ENCODE measurements around the gene LMAN1L.
"Not testable (repeated sequence)": the region's sequence is repeated elsewhere in the genome, so short reads cannot be mapped to it uniquely, and the experiment has no call there.

LMAN1L gene

DNA sequence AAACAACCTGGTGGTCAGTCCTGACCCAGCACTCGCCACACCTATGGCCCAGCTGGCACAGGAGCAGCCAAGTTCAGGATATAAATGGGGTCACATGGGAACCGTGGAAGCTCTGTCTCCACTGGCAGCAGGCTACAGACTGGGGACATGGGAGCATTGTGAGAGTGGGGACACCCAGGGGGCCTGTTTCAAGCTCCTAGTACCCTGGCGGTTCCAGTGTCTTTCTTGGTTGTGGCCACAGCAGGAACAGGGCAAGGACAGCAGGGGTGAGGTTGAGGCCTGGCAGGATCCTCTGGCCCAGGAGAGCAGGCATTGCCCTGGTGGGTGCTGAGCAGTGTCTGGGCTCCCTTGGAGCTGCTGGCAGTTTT is 28.8 kb upstream of the LMAN1L start:
- no peak overlapping the region for H3K9ac ChIP-seq (ENCODE audit: low read depth, low read length)
- peaks cover 30% of the 10 kb centered on the region for H3K4me1 ChIP-seq (ENCODE audit: insufficient read depth, low read length)
- H3K4me3 ChIP-seq (ENCODE audit: low read length) = peak overlapping the region; percentile 82; the same call in 1 of the 2 replicates
- 87% methylated on average over 3 of the region's 3 CpGs for WGBS
- no peaks in the 10 kb centered on the region for H3K9me3 ChIP-seq (ENCODE audit: insufficient read depth, low read depth, low read length)
- H3K27ac ChIP-seq (ENCODE audit: low read depth, low read length) = no peak overlapping the region
- no peaks in the 10 kb centered on the region for H3K36me3 ChIP-seq (ENCODE audit: insufficient read depth, low read length)
- H3K27me3 ChIP-seq (ENCODE audit: insufficient read depth, low read length) = peaks cover 22% of the 10 kb centered on the region

DNA sequence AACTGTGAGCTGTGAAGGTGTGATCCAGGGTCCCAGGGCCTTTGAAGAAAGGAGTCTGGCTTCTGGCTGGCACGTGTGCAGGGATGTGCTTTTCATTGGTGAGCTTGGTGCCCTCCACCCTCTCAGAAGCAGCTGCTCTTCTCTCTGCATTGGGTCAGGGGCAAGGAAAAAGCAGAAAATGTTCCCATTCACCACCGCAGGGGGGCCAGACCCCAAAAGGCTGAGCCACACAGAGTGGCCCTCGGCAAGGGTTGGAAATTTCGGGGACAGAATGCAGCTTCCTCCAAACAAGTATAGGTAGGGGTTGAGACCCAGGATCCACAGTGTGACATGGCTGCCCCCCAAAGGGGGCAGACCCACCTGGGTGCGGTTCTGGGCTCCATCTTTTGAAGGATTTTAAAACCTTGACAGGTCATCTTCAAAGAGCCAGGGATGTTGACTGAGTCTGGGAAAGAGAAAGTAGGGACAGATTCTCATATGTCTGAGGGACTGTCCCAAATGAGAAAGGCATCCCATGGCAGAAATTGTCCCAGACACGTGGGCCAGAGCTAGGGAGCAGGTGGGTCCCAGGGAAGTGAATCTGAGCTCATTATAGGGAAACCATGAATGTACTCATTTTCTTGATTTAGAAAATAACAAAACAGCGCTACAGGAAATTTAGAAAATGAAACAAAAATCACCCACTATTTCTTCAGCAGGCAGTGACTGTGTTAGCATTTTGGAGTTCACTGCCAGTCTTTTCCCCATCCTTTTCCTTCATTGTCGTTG is 28.0 kb upstream of the LMAN1L start:
- H3K36me3 ChIP-seq (ENCODE audit: insufficient read depth, low read length) = no peaks in the 10 kb centered on the region
- H3K9me3 ChIP-seq (ENCODE audit: insufficient read depth, low read depth, low read length) = no peaks in the 10 kb centered on the region
- H3K27ac ChIP-seq (ENCODE audit: low read depth, low read length) = no peak overlapping the region
- WGBS = 85% methylated on average over 8 of the region's 8 CpGs
- no peak overlapping the region for H3K9ac ChIP-seq (ENCODE audit: low read depth, low read length)
- peaks cover 38% of the 10 kb centered on the region for H3K4me1 ChIP-seq (ENCODE audit: insufficient read depth, low read length)
- no peak overlapping the region for H3K4me3 ChIP-seq (ENCODE audit: low read length)
- peaks cover 22% of the 10 kb centered on the region for H3K27me3 ChIP-seq (ENCODE audit: insufficient read depth, low read length)

DNA sequence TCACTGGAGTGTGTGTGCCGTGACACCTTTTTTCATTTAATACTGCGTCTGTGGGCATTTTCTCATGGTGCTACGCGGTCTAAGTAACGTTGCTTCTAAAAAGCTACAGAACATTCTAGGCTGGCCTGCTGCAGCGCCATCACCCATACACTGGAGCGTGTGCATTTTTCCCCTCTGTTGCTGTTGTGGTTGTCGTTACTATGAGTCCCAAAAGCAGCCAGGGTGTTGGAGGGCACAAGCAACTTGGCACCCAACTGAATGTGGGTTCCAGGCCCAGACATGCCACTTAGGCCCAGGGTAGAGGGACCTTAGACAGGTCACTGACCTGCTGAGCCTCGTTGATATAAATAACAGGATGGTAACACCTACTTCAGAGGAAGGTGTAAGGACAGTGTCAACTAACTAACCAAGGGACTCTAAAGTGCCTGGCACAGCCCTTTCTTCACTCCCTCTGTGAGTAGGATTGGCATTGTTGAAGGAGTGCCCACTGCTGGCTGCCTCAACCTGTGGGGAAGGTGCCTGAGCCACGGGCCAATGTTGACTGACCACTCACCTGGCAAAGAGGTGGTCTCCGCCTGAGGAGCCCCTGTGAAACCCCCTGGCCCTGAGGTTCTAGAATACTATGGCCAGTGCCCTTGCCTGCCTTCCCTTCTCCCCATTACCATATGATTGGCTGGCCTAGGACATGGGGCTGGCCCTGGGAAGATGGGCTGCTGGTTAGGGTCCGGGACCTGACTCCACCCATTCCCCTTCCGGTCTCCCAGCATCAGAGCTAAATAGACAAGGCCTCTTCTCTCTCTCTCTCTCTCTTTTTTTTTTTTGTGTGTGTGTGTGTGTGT is 27.2 kb upstream of the LMAN1L start:
- 92% methylated on average over 12 of the region's 13 CpGs for WGBS

DNA sequence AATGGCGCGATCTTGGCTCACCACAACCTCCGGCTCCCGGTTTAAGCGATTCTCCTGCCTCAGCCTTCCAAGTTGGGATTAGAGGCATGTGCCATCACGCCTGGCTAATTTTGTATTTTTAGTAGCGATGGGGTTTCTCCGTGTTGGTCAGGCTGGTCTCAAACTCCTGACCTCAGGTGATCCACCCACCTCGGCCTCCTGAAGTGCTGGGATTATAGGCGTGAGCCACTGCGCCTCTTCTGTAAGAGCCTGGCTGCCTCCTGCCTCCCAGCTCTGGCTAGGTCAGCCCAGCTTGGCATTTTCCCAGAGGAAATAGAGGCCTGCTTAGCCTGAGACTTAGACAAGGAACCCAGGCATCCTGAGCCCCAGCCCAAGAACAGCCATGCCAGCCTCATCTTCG is 26.6 kb upstream of the LMAN1L start:
- H3K4me3 ChIP-seq (ENCODE audit: low read length); H3K27ac ChIP-seq (ENCODE audit: low read depth, low read length); H3K27me3 ChIP-seq (ENCODE audit: insufficient read depth, low read length); H3K9ac ChIP-seq (ENCODE audit: low read depth, low read length); H3K36me3 ChIP-seq (ENCODE audit: insufficient read depth, low read length); H3K9me3 ChIP-seq (ENCODE audit: insufficient read depth, low read depth, low read length): not testable (repeated sequence)
- peaks cover 31% of the 10 kb centered on the region for H3K4me1 ChIP-seq (ENCODE audit: insufficient read depth, low read length)
- 95% methylated on average over 12 of the region's 12 CpGs for WGBS

More for the DNA sequence above, 27.2 kb upstream of the LMAN1L start:
- H3K27ac ChIP-seq (ENCODE audit: low read depth, low read length) = no peak overlapping the region
- peaks cover 38% of the 10 kb centered on the region for H3K4me1 ChIP-seq (ENCODE audit: insufficient read depth, low read length)
- no peak overlapping the region for H3K4me3 ChIP-seq (ENCODE audit: low read length)
- no peaks in the 10 kb centered on the region for H3K9me3 ChIP-seq (ENCODE audit: insufficient read depth, low read depth, low read length)
- H3K27me3 ChIP-seq (ENCODE audit: insufficient read depth, low read length) = peaks cover 16% of the 10 kb centered on the region
- H3K36me3 ChIP-seq (ENCODE audit: insufficient read depth, low read length) = no peaks in the 10 kb centered on the region
- no peak overlapping the region for H3K9ac ChIP-seq (ENCODE audit: low read depth, low read length)

DNA sequence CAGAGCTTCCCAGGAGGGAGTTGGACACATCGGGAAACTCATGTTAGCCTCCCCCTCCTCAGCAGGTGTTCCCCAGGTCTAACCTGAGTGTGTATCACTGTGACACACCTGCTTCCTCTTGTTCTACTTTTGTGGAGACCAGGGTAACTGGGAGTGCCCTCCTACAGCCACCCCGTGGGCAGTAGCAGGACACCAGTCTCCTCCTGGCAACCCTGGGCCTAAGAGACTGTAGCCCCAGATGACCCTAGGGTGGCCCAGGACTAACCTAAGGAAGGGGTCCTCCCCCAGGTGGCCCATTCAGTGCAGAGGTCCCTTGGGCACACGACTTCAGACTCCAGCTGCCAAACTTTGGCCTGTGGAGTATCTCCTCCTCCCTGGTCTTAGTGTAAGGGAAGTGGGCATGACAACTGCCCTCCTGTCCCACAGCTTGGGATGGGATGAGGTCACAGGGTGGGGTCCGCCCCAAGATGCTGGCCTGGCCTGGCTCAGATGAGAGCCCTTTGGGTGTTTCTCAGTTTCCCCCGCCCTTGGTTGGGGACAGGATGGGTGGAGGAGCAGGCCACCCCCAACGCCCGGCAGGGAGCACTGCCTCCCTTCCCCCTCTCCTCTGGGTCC is 26.0 kb upstream of the LMAN1L start:
- Histone ChIP-seq H3K9ac (ENCODE audit: low read depth, low read length) (no peak overlapping the region), H3K27ac (ENCODE audit: low read depth, low read length) (no peak overlapping the region), H3K4me1 (ENCODE audit: insufficient read depth, low read length) (peaks cover 26% of the 10 kb centered on the region)

DNA sequence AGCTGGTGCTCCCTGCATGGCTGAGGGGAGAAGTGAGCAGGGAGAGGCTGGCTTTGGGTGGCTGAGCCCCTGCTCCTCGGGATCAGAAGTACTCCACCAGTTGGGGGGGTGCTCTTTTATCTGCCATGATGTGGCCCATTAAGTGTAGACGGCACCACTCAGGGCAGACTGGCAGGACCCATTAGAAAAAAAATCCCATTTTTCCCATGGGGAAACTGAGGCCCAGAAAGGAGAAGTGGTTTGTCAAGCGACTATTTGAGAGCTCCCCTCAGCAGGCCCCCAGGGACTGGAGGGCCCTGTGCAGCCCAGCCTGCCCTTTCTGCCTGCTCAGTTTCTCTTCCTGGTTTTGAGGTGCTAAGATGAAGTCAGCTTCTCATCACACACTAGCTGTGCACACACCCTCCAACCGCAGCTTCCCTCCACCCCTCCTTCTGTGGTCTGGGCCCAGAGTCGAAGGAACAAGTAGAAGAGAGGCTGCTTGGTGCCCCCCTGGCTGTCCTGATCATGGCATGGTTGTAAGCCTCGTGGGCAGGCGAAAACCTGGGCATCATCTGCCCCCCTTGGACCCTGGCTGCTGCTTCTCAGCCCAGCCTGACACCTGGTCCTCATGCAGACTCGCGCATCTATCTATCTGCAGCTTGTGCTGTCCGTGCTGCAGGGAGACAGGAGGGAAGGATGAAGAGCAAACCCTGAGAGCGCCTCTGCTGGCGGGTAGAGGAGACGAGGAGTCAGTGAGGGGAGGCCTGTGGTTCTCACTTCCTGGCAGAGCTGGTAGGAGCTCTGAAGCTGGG is 25.2 kb upstream of the LMAN1L start:
- H3K4me3 ChIP-seq (ENCODE audit: low read length) = no peak overlapping the region
- no peak overlapping the region for H3K27ac ChIP-seq (ENCODE audit: low read depth, low read length)
- H3K9ac ChIP-seq (ENCODE audit: low read depth, low read length) = no peak overlapping the region
- H3K27me3 ChIP-seq (ENCODE audit: insufficient read depth, low read length) = peaks cover 4% of the 10 kb centered on the region; the same call in 1 of the 2 replicates
- H3K4me1 ChIP-seq (ENCODE audit: insufficient read depth, low read length) = peaks cover 26% of the 10 kb centered on the region
- H3K9me3 ChIP-seq (ENCODE audit: insufficient read depth, low read depth, low read length) = no peaks in the 10 kb centered on the region
- WGBS = 48% methylated on average over 13 of the region's 13 CpGs
- no peaks in the 10 kb centered on the region for H3K36me3 ChIP-seq (ENCODE audit: insufficient read depth, low read length)

More for the DNA sequence above, 26.0 kb upstream of the LMAN1L start:
- Histone ChIP-seq H3K4me3 (ENCODE audit: low read length) (no peak overlapping the region), H3K36me3 (ENCODE audit: insufficient read depth, low read length) (no peaks in the 10 kb centered on the region), H3K27me3 (ENCODE audit: insufficient read depth, low read length) (peaks cover 4% of the 10 kb centered on the region), H3K9me3 (ENCODE audit: insufficient read depth, low read depth, low read length) (no peaks in the 10 kb centered on the region)
- 85% methylated on average over 4 of the region's 7 CpGs for WGBS

DNA sequence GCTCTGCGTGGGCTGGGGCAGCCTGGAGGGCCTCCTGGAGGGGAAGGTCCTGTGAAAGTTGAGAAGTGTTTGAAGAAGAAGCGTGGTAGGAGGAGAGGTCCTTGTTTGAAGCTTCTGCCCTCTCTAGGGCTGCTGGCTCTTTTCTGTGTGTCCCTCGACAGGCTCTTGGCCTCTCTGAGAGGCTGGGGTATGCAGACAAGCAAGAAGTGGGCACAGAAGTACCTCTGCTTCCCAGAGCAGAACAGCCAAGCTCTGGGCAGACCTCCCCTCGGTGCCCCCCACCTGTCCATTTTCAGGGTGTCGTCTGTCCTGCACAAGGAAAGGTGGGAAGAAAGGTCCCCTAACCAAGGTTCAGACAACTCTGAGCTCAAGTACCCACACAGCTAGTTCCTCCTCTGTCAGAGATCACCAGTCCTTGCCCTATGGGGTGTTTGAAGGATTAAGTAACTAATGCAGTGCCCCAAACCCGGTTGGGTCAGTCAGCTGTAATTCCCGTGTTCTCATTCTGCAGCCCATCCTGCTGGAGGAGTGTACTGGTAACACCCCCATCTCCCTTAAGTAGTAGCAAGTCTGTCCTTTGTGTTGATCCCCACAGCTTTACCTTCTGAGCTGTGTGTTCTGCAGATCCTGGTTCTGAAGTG is 24.5 kb upstream of the LMAN1L start:
- Histone ChIP-seq H3K4me3 (ENCODE audit: low read length) (no peak overlapping the region), H3K9me3 (ENCODE audit: insufficient read depth, low read depth, low read length) (no peaks in the 10 kb centered on the region), H3K4me1 (ENCODE audit: insufficient read depth, low read length) (peaks cover 25% of the 10 kb centered on the region), H3K9ac (ENCODE audit: low read depth, low read length) (no peak overlapping the region), H3K36me3 (ENCODE audit: insufficient read depth, low read length) (no peaks in the 10 kb centered on the region), H3K27ac (ENCODE audit: low read depth, low read length) (no peak overlapping the region), H3K27me3 (ENCODE audit: insufficient read depth, low read length) (no peaks in the 10 kb centered on the region; the same call in 1 of the 2 replicates)
- 45% methylated on average over 7 of the region's 7 CpGs for WGBS

DNA sequence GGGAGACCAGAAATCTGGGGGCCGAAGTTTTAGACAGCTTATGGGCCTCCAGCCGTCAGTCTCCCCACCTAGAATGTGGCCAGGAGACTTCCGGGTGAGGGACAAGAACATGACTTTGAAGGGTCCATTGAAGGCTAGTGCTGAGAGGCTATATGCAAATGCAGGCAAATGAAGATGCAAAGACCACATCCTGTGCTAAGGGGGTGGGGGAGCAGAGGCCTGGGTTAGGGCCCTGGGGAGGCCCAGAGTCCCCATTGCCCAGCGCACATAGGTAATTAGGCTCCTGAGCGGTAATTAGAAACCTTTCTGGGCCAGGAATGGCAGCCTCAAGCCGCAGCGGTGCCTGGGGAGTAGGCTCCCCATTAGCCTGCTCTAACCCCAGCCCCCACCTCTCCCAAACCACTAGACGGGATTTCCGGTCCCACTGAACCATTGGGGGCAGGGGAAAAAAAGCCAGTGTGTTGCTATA is 23.9 kb upstream of the LMAN1L start:
- no peak overlapping the region for H3K27ac ChIP-seq (ENCODE audit: low read depth, low read length)
- H3K9ac ChIP-seq (ENCODE audit: low read depth, low read length) = no peak overlapping the region
- H3K4me1 ChIP-seq (ENCODE audit: insufficient read depth, low read length) = peaks cover 21% of the 10 kb centered on the region
- H3K36me3 ChIP-seq (ENCODE audit: insufficient read depth, low read length) = no peaks in the 10 kb centered on the region
- no peaks in the 10 kb centered on the region for H3K9me3 ChIP-seq (ENCODE audit: insufficient read depth, low read depth, low read length)
- 58% methylated on average over 9 of the region's 9 CpGs for WGBS
- no peaks in the 10 kb centered on the region; the same call in 1 of the 2 replicates for H3K27me3 ChIP-seq (ENCODE audit: insufficient read depth, low read length)
- H3K4me3 ChIP-seq (ENCODE audit: low read length) = no peak overlapping the region

DNA sequence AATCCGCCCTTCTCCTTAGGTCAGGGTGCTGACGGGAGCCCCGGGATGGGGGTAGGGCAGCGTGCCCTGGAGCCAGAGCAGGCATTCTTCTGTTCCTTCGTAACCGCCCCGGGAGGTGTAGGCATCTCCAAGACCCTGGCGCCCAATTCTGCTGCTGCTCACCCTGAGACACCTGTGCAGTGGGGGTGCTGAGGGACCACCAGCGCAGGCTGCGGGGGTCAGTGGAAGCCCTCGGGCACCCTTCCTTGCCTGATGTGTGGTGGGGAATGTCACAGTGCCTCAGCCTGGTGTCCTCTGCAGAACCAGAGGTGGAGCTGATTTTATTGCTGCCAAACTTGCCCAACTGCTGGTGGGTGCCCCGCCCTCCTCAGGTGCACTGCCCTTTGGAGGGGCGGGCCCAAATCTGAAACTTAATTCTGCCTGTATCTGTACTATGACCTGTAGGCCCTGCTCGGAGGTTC is 23.4 kb upstream of the LMAN1L start:
- Histone ChIP-seq H3K4me1 (ENCODE audit: insufficient read depth, low read length) (peaks cover 21% of the 10 kb centered on the region), H3K36me3 (ENCODE audit: insufficient read depth, low read length) (no peaks in the 10 kb centered on the region), H3K27me3 (ENCODE audit: insufficient read depth, low read length) (no peaks in the 10 kb centered on the region; the same call in 1 of the 2 replicates), H3K9ac (ENCODE audit: low read depth, low read length) (no peak overlapping the region), H3K27ac (ENCODE audit: low read depth, low read length) (no peak overlapping the region), H3K4me3 (ENCODE audit: low read length) (no peak overlapping the region), H3K9me3 (ENCODE audit: insufficient read depth, low read depth, low read length) (no peaks in the 10 kb centered on the region)
- 78% methylated on average over 14 of the region's 14 CpGs for WGBS

DNA sequence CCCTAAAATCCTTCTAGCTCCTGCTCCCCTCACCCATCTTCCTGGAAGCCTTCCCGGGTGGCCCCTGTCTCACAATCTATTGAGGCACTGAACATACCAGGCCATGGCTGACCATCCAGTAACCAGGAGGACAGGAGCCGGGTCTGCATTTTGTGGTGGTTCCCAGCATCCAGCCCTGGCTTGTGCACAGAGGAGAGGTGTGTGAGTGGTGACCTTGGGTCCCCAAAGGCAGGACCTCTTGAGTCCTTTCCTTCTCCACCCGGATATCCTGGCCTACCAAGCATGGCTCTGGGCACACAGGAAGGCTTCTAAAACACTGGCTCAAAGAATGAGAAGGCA is 22.9 kb upstream of the LMAN1L start:
- Histone ChIP-seq H3K9ac (ENCODE audit: low read depth, low read length) (no peak overlapping the region), H3K36me3 (ENCODE audit: insufficient read depth, low read length) (no peaks in the 10 kb centered on the region), H3K27me3 (ENCODE audit: insufficient read depth, low read length) (no peaks in the 10 kb centered on the region; the same call in 1 of the 2 replicates), H3K4me1 (ENCODE audit: insufficient read depth, low read length) (peaks cover 21% of the 10 kb centered on the region), H3K9me3 (ENCODE audit: insufficient read depth, low read depth, low read length) (no peaks in the 10 kb centered on the region), H3K4me3 (ENCODE audit: low read length) (no peak overlapping the region), H3K27ac (ENCODE audit: low read depth, low read length) (no peak overlapping the region)
- WGBS = 96% methylated on average over 3 of the region's 3 CpGs
